ENCODE results near the gene BBS7. TPM values are rescaled to one million over a fixed set of nuclear protein-coding genes. Genes with fewer than 3 reads are reported as not detected.

BBS7 gene
- total and polyA plus RNA-seq, 2 donors (not counting 3 experiments of a cell fraction or from before 2014, with no cell fraction given): 20.0 to 21.7 TPM

DNA sequence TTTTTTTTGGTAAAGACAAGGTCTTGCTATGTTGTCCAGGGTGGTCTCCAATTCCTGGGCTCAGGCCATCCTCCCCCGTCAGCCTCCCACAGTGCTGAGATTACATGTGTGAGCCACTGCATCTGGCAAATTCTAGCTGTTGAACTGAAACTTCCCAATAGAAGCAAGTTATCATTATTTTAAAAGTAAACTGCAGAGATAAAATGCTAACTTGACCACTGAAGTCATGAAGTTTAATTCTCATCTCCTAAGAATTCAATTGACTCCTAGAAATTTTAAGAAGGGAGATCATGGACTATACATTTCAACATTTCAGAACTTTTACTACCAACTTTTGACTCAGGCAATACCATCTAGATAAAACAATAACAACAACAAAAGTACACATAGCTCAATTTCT lies 80.8 kb downstream of the BBS7 start:
- TF ChIP-seq EZH2 (IDR thresholded peaks at IDR 0.05; ENCODE audit: borderline replicate concordance, low read depth, low read length, severe bottlenecking): no peak
- no peak for TF ChIP-seq POLR2A (IDR thresholded peaks at IDR 0.05; ENCODE audit: low read depth, low read length)
- no peak for TF ChIP-seq GATA2 (IDR thresholded peaks at IDR 0.05; ENCODE audit: insufficient read depth, insufficient read length, low read depth, low read length)
- no peak for TF ChIP-seq FOS (IDR thresholded peaks at IDR 0.05; ENCODE audit: borderline replicate concordance, insufficient read depth, low read length)
- no peak for TF ChIP-seq POLR2AphosphoS5 (IDR thresholded peaks at IDR 0.05; ENCODE audit: insufficient read depth, low read depth, low read length)
- TF ChIP-seq MYC (IDR thresholded peaks at IDR 0.05; ENCODE audit: low read depth, low read length): no peak
- no peak for TF ChIP-seq JUN (IDR thresholded peaks at IDR 0.05; ENCODE audit: borderline replicate concordance, insufficient read depth, insufficient read length, low read depth)
- TF ChIP-seq, protein P1, sequence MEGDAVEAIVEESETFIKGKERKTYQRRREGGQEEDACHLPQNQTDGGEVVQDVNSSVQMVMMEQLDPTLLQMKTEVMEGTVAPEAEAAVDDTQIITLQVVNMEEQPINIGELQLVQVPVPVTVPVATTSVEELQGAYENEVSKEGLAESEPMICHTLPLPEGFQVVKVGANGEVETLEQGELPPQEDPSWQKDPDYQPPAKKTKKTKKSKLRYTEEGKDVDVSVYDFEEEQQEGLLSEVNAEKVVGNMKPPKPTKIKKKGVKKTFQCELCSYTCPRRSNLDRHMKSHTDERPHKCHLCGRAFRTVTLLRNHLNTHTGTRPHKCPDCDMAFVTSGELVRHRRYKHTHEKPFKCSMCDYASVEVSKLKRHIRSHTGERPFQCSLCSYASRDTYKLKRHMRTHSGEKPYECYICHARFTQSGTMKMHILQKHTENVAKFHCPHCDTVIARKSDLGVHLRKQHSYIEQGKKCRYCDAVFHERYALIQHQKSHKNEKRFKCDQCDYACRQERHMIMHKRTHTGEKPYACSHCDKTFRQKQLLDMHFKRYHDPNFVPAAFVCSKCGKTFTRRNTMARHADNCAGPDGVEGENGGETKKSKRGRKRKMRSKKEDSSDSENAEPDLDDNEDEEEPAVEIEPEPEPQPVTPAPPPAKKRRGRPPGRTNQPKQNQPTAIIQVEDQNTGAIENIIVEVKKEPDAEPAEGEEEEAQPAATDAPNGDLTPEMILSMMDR (IDR thresholded peaks at IDR 0.05; ENCODE audit: extremely low read depth in 1 of 2, insufficient read depth in 1 of 2, low read depth in 1 of 2, low read length in 2 of 2): no peak
- intact Hi-C loops (cut with micrococcal nuclease) (no loop called here), dilution Hi-C loops (cut with MboI; ENCODE audit: extremely low pct_ligation_motif_present, low sequenced_read_pairs) (no loop called here)
- no peaks in the 10 kb centered on the region for H4K20me1 ChIP-seq (replicated peaks; ENCODE audit: control insufficient read depth, extremely low read depth, insufficient read depth, low read length)
- no peak overlapping the region for H2AFZ ChIP-seq (ENCODE audit: low read depth, low read length)
- no TSS peak for BruUV-seq (replicated peaks)
- H3K9me3 ChIP-seq (replicated peaks; ENCODE audit: control insufficient read depth, insufficient read depth, low read length): no peaks in the 10 kb centered on the region
- peak overlapping the region; percentile 72 for H3K4me2 ChIP-seq (ENCODE audit: insufficient read depth, low read length)
- H3K9me1 ChIP-seq (replicated peaks; ENCODE audit: control insufficient read depth, extremely low read depth, insufficient read depth, low read length): no peaks in the 10 kb centered on the region
- ChIA-PET POLR2A (interaction anchor here (0.8 to 1.0 kb wide), 3 partner anchors 12 to 94 kb away, joined by 3 to 4 read pairs (median 3); partner anchors contain the start of genes ANXA5 and EXOSC9), CTCF (interaction anchor here (0.7 to 1.7 kb wide), 8 partner anchors 10 to 64 kb away, joined by 3 to 10 read pairs (median 4); partner anchors contain the start of genes EXOSC9 and SMIM43)
- H3K4me3 ChIP-seq (replicated peaks in 1 of 3; ENCODE audit: insufficient read depth in 1 of 3, low read depth in 1 of 3, low read length in 3 of 3): peak overlapping the region in 1 of 3 experiments; percentile 29
- FAIRE-seq: no peak
- peak overlapping the region; percentile 48 for H3K9ac ChIP-seq (replicated peaks; ENCODE audit: extremely low read depth, insufficient read depth, low read length)
- no peak for DNase-seq (ENCODE audit: low read depth, low spot score)
- no peaks in the 10 kb centered on the region for H3K36me3 ChIP-seq (ENCODE audit: control insufficient read depth in 2 of 2, extremely low read depth in 1 of 2, insufficient read depth in 2 of 2, low read length in 2 of 2)
- H3K4me1 ChIP-seq (ENCODE audit: control insufficient read depth, extremely low read depth, insufficient read depth, low read length): peaks cover 21% of the 10 kb centered on the region
- H3K27ac ChIP-seq (ENCODE audit: insufficient read depth, low read depth, low read length): peak overlapping the region; percentile 61
- H3K79me2 ChIP-seq (ENCODE audit: control insufficient read depth, insufficient read depth, low read length): no peaks in the 10 kb centered on the region
- no peaks in the 10 kb centered on the region for H3K27me3 ChIP-seq (ENCODE audit: control insufficient read depth in 2 of 2, insufficient read depth in 2 of 2, low read length in 2 of 2)
